C4-2B (cell line): ENCODE measurements around the gene MITF.

ENCODE experiments used
- ZFX ChIP-seq: fragments of 450-650 bp; IDR thresholded peaks from 2 replicates; pipeline ENCODE4 v1.6.1; 2017
- TF ChIP-seq, protein P1 (sequence below): fragments of 450-650 bp; conservative IDR thresholded peaks from 2 replicates; pipeline ENCODE4 v1.5.1; 2017; ENCODE audit warnings: mild to moderate bottlenecking

GRCh38 chr3:69831737-69832136 is 92.5 kb downstream of the MITF start:
- TF ChIP-seq, protein P1, sequence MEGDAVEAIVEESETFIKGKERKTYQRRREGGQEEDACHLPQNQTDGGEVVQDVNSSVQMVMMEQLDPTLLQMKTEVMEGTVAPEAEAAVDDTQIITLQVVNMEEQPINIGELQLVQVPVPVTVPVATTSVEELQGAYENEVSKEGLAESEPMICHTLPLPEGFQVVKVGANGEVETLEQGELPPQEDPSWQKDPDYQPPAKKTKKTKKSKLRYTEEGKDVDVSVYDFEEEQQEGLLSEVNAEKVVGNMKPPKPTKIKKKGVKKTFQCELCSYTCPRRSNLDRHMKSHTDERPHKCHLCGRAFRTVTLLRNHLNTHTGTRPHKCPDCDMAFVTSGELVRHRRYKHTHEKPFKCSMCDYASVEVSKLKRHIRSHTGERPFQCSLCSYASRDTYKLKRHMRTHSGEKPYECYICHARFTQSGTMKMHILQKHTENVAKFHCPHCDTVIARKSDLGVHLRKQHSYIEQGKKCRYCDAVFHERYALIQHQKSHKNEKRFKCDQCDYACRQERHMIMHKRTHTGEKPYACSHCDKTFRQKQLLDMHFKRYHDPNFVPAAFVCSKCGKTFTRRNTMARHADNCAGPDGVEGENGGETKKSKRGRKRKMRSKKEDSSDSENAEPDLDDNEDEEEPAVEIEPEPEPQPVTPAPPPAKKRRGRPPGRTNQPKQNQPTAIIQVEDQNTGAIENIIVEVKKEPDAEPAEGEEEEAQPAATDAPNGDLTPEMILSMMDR, result no peak
- TF ChIP-seq ZFX, result no peak
